Thymus (tissue), 11 donors: ENCODE measurements around the gene ARHGAP10. TPM values are rescaled to one million over a fixed set of nuclear protein-coding genes. Genes with fewer than 3 reads are reported as not detected.
A peak's percentile ranks its signal among the peaks of the same experiment; 100 is the strongest.

Experiments
- DNase-seq, 9 donors: peaks; one replicate each; pipeline ENCODE4 v3.0.0-alpha.2; 2013; ENCODE audit warnings: low spot score in 9 of 9, low read depth in 6 of 9, missing footprints in 1 of 9
- H3K27ac ChIP-seq, 2 donors: one replicate each; pipeline ENCODE4 v1.5.1; 2013; ENCODE audit warnings: control low read depth in 1 of 2, low read depth in 1 of 2, low read length in 1 of 2, mild to moderate bottlenecking in 1 of 2, moderate library complexity in 1 of 2
- H3K27me3 ChIP-seq, 2 donors: one replicate each; pipeline ENCODE4 v1.5.1; 2013; ENCODE audit warnings: low read length in 1 of 2; ENCODE audit not compliant: control insufficient read depth in 2 of 2, insufficient read depth in 1 of 2
- H3K36me3 ChIP-seq, 2 donors: one replicate each; pipeline ENCODE4 v1.5.1; 2013; ENCODE audit warnings: low read length in 1 of 2, mild to moderate bottlenecking in 1 of 2, moderate library complexity in 1 of 2; ENCODE audit not compliant: control insufficient read depth in 2 of 2, insufficient read depth in 2 of 2
- H3K4me1 ChIP-seq, 2 donors: one replicate each; pipeline ENCODE4 v1.5.1; 2013; ENCODE audit warnings: low read length in 2 of 2; ENCODE audit not compliant: control insufficient read depth in 2 of 2, insufficient read depth in 2 of 2
- H3K4me3 ChIP-seq, 2 donors: one replicate each; pipeline ENCODE4 v1.5.1; 2013; ENCODE audit warnings: low read length in 2 of 2, control low read depth in 1 of 2, mild to moderate bottlenecking in 1 of 2
- H3K9me3 ChIP-seq, 2 donors: one replicate each; pipeline ENCODE4 v1.5.1; 2013; ENCODE audit warnings: low read length in 1 of 2, mild to moderate bottlenecking in 1 of 2; ENCODE audit not compliant: control insufficient read depth in 2 of 2, insufficient read depth in 1 of 2
- WGBS: extraction: QIAGEN DNeasy Blood & Tissue Kit; methylation state at CpG from one replicate; pipeline ENCODE4 v1.1.7; 2013; 5-methylcytosine and 5-hydroxymethylcytosine counted together
- polyA plus RNA-seq: library from polyadenylated mRNA; stranded (reverse); fragments of 200-250 nt; gene quantifications from one replicate; pipeline ENCODE4 v1.2.3, GENCODE V29; 2013
- total RNA-seq: library from RNA; stranded (reverse); fragments of 120-200 nt; gene quantifications from one replicate; pipeline ENCODE4 v1.2.4, GENCODE V29; 2013
- donor health status: healthy.

The ARHGAP10 gene
- total and polyA plus RNA-seq, 2 donors = 11.8 to 13.4 TPM

- Histone ChIP-seq H3K9me3 (no peaks in the 10 kb centered on the region), H3K36me3 (no peaks in the 10 kb centered on the region), H3K27ac (no peak overlapping the region), H3K27me3 (no peaks in the 10 kb centered on the region), H3K4me1 (no peaks in the 10 kb centered on the region), H3K4me3 (no peak overlapping the region)
- no peak for DNase-seq
- 100% methylated on average over 2 of the region's 2 CpGs for WGBS
Measured at GRCh38 chr4:147851135-147851534, 119.2 kb downstream of the ARHGAP10 start.

GRCh38 chr4:147853706-147854105 lies 121.8 kb downstream of the ARHGAP10 start:
- Histone ChIP-seq H3K27me3 (no peaks in the 10 kb centered on the region), H3K27ac (no peak overlapping the region), H3K36me3 (no peaks in the 10 kb centered on the region), H3K4me1 (no peaks in the 10 kb centered on the region), H3K9me3 (no peaks in the 10 kb centered on the region), H3K4me3 (no peak overlapping the region)
- DNase-seq = no peak
- 95% methylated on average over 2 of the region's 2 CpGs for WGBS

GRCh38 chr4:147854154-147854553 lies 122.3 kb downstream of the ARHGAP10 start:
- no peaks in the 10 kb centered on the region for H3K36me3 ChIP-seq
- H3K4me3 ChIP-seq = no peak overlapping the region
- no peaks in the 10 kb centered on the region for H3K27me3 ChIP-seq
- no peak overlapping the region for H3K27ac ChIP-seq
- H3K9me3 ChIP-seq = no peaks in the 10 kb centered on the region
- H3K4me1 ChIP-seq = no peaks in the 10 kb centered on the region
- 99% methylated on average over 3 of the region's 3 CpGs for WGBS
- no peak for DNase-seq

DNA sequence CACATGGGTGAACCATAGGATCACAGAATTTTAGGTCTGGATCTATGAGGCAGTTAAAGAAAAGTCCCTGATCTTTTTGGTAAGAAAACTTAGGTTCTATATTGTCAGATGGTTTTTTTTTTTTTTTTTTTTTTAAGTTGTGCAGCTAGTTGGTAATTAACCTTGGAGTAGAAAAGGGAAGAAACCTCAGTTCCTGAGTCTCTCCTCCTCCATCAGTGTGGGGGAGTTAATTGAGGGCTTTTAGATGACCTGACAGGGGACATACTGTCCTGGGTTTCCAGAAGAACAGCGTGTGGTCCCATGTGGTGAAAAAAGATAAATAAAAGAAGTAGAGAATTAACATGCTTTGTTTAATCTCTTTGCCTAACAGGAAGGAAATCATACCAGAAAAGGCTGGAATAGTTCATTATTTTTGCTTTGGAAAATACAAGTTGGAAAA lies 123.7 kb downstream of the ARHGAP10 start:
- Histone ChIP-seq H3K27me3 (no peaks in the 10 kb centered on the region), H3K36me3 (no peaks in the 10 kb centered on the region), H3K27ac (no peak overlapping the region), H3K9me3 (no peaks in the 10 kb centered on the region), H3K4me3 (no peak overlapping the region), H3K4me1 (no peaks in the 10 kb centered on the region)
- 91% methylated on average over 1 of the region's 1 CpG for WGBS
- no peak for DNase-seq

DNA sequence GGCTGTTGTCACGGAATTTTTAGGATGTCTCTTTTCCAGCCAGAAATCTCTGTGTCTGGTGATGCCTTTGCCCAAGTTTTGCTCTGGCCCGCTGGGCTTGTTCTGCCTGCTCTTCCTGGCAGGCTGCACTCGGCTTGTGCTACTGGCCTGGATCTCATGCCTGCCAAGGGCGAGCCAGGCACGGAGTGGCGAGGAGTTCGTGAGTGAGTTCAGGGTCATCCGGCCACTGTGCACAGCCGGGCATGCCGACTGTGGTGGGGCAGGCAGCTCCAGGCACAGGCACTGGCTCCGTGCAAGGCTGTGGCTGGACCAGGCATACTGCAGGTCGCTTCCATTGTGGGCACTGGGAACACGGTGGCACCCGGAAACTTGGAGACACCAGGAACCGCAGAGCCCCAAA lies 129.1 kb downstream of the ARHGAP10 start:
- H3K9me3 ChIP-seq = no peaks in the 10 kb centered on the region
- H3K27me3 ChIP-seq = no peaks in the 10 kb centered on the region
- peaks cover 0 to 3% of the 10 kb centered on the region in 2 donors for H3K36me3 ChIP-seq
- H3K4me1 ChIP-seq = no peaks in the 10 kb centered on the region
- no peak for DNase-seq
- H3K27ac ChIP-seq = no peak overlapping the region
- 97% methylated on average over 15 of the region's 15 CpGs for WGBS
- no peak overlapping the region for H3K4me3 ChIP-seq

DNA sequence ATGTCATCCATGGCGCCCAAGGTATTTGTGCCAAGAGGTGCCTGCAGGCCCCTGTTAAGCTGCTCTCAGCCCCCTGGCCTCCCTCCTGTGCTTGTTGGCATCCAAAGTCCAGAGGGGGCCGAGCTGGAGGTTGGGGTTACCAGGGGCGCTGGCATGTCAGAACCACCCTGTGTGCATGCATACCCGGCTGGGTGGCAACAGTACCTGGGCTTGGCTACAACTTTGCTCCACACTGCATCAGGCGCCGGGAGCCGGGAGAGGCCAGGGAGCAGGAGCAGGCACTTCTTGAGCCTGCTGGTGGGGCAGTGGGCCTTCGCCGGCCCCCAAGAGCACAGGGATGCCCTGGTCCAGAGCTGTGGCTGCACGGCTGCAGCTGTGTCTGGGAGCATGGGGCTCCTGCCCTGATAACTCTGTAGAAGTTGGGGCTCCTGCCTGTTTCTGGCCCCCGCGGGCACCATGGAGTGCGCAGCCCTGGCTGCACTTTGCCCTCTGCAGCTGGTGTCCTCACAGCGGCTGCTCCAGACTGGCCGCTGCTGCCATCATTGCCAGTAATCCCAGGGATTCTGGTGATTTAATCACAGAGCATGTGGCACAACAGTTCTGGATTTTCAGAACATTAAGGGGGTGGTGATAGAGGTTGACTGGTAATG lies 130.3 kb downstream of the ARHGAP10 start:
- H3K36me3 ChIP-seq = peaks cover 0 to 3% of the 10 kb centered on the region in 2 donors
- H3K27me3 ChIP-seq = no peaks in the 10 kb centered on the region
- no peaks in the 10 kb centered on the region for H3K4me1 ChIP-seq
- H3K27ac ChIP-seq = no peak overlapping the region
- DNase-seq = no peak
- H3K9me3 ChIP-seq = no peaks in the 10 kb centered on the region
- H3K4me3 ChIP-seq = no peak overlapping the region
- 98% methylated on average over 15 of the region's 15 CpGs for WGBS

GRCh38 chr4:147863111-147863747 lies 131.3 kb downstream of the ARHGAP10 start:
- no peak for DNase-seq
- no peak overlapping the region for H3K27ac ChIP-seq
- H3K4me3 ChIP-seq = no peak overlapping the region
- H3K9me3 ChIP-seq = no peaks in the 10 kb centered on the region
- 46% methylated on average over 3 of the region's 3 CpGs for WGBS
- no peaks in the 10 kb centered on the region for H3K4me1 ChIP-seq
- no peaks in the 10 kb centered on the region for H3K27me3 ChIP-seq
- H3K36me3 ChIP-seq = peaks cover 0 to 4% of the 10 kb centered on the region in 2 donors

DNA sequence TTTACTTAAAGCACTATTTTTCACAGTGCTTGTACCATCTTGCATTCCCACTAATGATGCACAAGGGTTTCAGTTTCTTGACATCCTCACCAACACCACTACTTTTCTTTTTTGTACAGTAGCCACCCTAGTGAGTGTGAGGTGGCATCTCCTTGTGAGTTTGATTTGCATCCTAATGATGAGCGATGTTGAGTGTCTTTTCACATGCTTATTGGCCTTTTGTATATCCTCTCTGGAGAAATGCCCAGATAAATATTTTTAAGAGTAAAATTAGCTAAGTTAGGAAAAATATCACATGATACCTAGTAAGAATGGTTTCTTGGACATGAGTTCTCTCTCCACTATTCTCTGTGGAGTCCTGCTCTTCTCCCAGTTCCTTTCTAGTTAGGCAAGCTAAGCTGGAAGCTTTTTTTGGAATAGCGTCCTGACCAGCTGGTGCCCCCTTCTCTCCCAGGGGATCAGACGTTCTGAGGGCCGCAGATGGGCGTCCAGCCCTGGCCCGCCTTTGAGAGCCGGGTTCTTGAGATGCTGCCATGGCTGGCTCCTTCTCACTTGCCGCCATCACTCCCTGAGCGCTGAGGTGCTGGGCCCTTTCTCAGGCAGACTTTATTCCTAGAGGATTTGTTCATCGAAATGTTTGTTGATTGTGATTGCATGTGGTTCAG lies 132.1 kb downstream of the ARHGAP10 start:
- 98% methylated on average over 10 of the region's 10 CpGs for WGBS
- Histone ChIP-seq H3K27ac (peak overlapping the region in 1 of 2 donors; percentile 3), H3K27me3 (no peaks in the 10 kb centered on the region), H3K9me3 (no peaks in the 10 kb centered on the region), H3K4me3 (no peak overlapping the region), H3K36me3 (peaks cover 0 to 9% of the 10 kb centered on the region in 2 donors), H3K4me1 (no peaks in the 10 kb centered on the region)
- DNase-seq = no peak

DNA sequence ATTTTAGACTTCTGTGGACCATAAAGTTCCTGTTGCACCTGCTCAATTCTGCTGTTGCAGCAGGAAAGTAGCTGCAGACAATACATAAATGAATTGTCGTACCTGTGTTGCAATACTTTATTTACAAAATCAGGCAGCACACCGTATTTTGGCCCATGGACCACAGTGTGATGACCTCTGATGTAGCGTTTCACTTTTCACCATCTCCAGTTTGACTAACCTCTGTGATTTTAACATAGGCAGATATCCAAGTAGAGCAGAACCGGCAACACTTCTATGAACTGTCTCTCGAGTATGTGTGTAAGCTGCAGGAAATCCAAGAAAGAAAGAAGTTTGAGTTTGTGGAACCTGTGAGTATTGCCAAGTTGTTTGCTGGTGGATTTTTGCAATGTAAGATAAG lies 132.7 kb downstream of the ARHGAP10 start:
- Histone ChIP-seq H3K27ac (no peak overlapping the region), H3K27me3 (no peaks in the 10 kb centered on the region), H3K4me1 (no peaks in the 10 kb centered on the region), H3K9me3 (no peaks in the 10 kb centered on the region), H3K4me3 (no peak overlapping the region), H3K36me3 (peaks cover 0 to 9% of the 10 kb centered on the region in 2 donors)
- WGBS = 95% methylated on average over 5 of the region's 5 CpGs
- no peak for DNase-seq
